Fibroblast of skin of right quadriceps (primary cell): ENCODE measurements around the gene CELF2.

ENCODE experiments used
- DNase-seq: peaks from one replicate; pipeline ENCODE4 v3.0.0-alpha.2; 2013

Gene CELF2

GRCh38 chr10:11159543-11160215 lies 142.0 kb downstream of the CELF2 start:
- DNase-seq: no peak

- no peak for DNase-seq
Measured at GRCh38 chr10:11161096-11161495, 143.4 kb downstream of the CELF2 start.

GRCh38 chr10:11161910-11162309 lies 144.2 kb downstream of the CELF2 start:
- no peak for DNase-seq

- peak; percentile 21 for DNase-seq
Measured at GRCh38 chr10:11162828-11163599, 145.3 kb downstream of the CELF2 start.

- DNase-seq: no peak
Measured at GRCh38 chr10:11163780-11164550, 146.3 kb downstream of the CELF2 start.

GRCh38 chr10:11164551-11164802 lies 146.8 kb downstream of the CELF2 start:
- no peak for DNase-seq

- DNase-seq: peak; percentile 94
Measured at GRCh38 chr10:11164803-11165590, 147.3 kb downstream of the CELF2 start.

GRCh38 chr10:11165591-11166543 lies 148.2 kb downstream of the CELF2 start:
- DNase-seq: peak; percentile 26

- DNase-seq: no peak
Measured at GRCh38 chr10:11166550-11166949, 148.9 kb downstream of the CELF2 start.

- DNase-seq: no peak
Measured at GRCh38 chr10:11167233-11167966, 149.7 kb downstream of the CELF2 start.

GRCh38 chr10:11168423-11169090 lies 150.9 kb downstream of the CELF2 start:
- no peak for DNase-seq

- DNase-seq: no peak
Measured at GRCh38 chr10:11169976-11170375, 152.3 kb downstream of the CELF2 start.

GRCh38 chr10:11170574-11170973 lies 152.9 kb downstream of the CELF2 start:
- no peak for DNase-seq

GRCh38 chr10:11170993-11171851 lies 153.6 kb downstream of the CELF2 start:
- no peak for DNase-seq

- no peak for DNase-seq
Measured at GRCh38 chr10:11173042-11173441, 155.4 kb downstream of the CELF2 start.

- no peak for DNase-seq
Measured at GRCh38 chr10:11175823-11176243, 158.2 kb downstream of the CELF2 start.

- DNase-seq: no peak
Measured at GRCh38 chr10:11176746-11177145, 159.1 kb downstream of the CELF2 start.

- DNase-seq: peak; percentile 35
Measured at GRCh38 chr10:11177381-11177780, 159.7 kb downstream of the CELF2 start.

- peak; percentile 7 for DNase-seq
Measured at GRCh38 chr10:11177926-11178471, 160.3 kb downstream of the CELF2 start.
